Measurements from ENCODE around the gene DAND5.

DAND5 gene

GRCh38 chr19:12965812-12966135 is 3.6 kb upstream of the DAND5 start:
- no peaks in the 10 kb centered on the region for H3K36me3 ChIP-seq (ENCODE audit: insufficient read depth)
- peak overlapping the region; percentile 86 for H3K4me2 ChIP-seq
- no peaks in the 10 kb centered on the region for H3K79me2 ChIP-seq (ENCODE audit: insufficient read depth, low read depth)
- H3K4me3 ChIP-seq (IDR thresholded peaks at IDR 0.05; ENCODE audit: insufficient read depth, low read depth, low read length): no peak overlapping the region
- H2AFZ ChIP-seq (ENCODE audit: low read depth): peak overlapping the region; percentile 99
- H3K4me1 ChIP-seq (ENCODE audit: low read depth, poor library complexity, severe bottlenecking): peaks cover 4% of the 10 kb centered on the region
- TF ChIP-seq CTCF (conservative IDR thresholded peaks at IDR 0.05; ENCODE audit: low read depth, low read length): no peak
- H4K20me1 ChIP-seq (ENCODE audit: insufficient read depth): no peaks in the 10 kb centered on the region
- peak overlapping the region; percentile 52; the same call in 1 of the 2 replicates for H3K9ac ChIP-seq
- H3K27me3 ChIP-seq (ENCODE audit: insufficient read depth, low read depth): peaks cover 10% of the 10 kb centered on the region; the same call in 1 of the 2 replicates
- no peak overlapping the region for H3K27ac ChIP-seq

GRCh38 chr19:12967907-12968306 is 1.5 kb upstream of the DAND5 start:
- TF ChIP-seq CTCF (conservative IDR thresholded peaks at IDR 0.05; ENCODE audit: low read depth, low read length): no peak
- no peak overlapping the region for H3K9ac ChIP-seq

GRCh38 chr19:12970070-12970820 is 869 bp downstream of the DAND5 start:
- Histone ChIP-seq H4K20me1 (ENCODE audit: insufficient read depth) (no peaks in the 10 kb centered on the region), H2AFZ (ENCODE audit: low read depth) (no peak overlapping the region), H3K36me3 (ENCODE audit: insufficient read depth) (no peaks in the 10 kb centered on the region), H3K79me2 (ENCODE audit: insufficient read depth, low read depth) (no peaks in the 10 kb centered on the region), H3K27me3 (ENCODE audit: insufficient read depth, low read depth) (no peaks in the 10 kb centered on the region), H3K4me2 (no peak overlapping the region), H3K4me1 (ENCODE audit: low read depth, poor library complexity, severe bottlenecking) (peaks cover 18% of the 10 kb centered on the region), H3K27ac (no peak overlapping the region), H3K9ac (no peak overlapping the region), H3K4me3 (IDR thresholded peaks at IDR 0.05; ENCODE audit: insufficient read depth, low read depth, low read length) (no peak overlapping the region)
- TF ChIP-seq CTCF (conservative IDR thresholded peaks at IDR 0.05; ENCODE audit: low read depth, low read length): no peak

More at GRCh38 chr19:12967907-12968306, 1.5 kb upstream of the DAND5 start:
- no peak overlapping the region for H3K27ac ChIP-seq
- no peak overlapping the region for H2AFZ ChIP-seq (ENCODE audit: low read depth)
- no peaks in the 10 kb centered on the region for H3K36me3 ChIP-seq (ENCODE audit: insufficient read depth)
- H3K4me3 ChIP-seq (IDR thresholded peaks at IDR 0.05; ENCODE audit: insufficient read depth, low read depth, low read length): no peak overlapping the region
- H3K4me1 ChIP-seq (ENCODE audit: low read depth, poor library complexity, severe bottlenecking): peaks cover 4% of the 10 kb centered on the region
- H3K4me2 ChIP-seq: no peak overlapping the region
- H3K79me2 ChIP-seq (ENCODE audit: insufficient read depth, low read depth): no peaks in the 10 kb centered on the region
- H4K20me1 ChIP-seq (ENCODE audit: insufficient read depth): no peaks in the 10 kb centered on the region
- H3K27me3 ChIP-seq (ENCODE audit: insufficient read depth, low read depth): peaks cover 2% of the 10 kb centered on the region; the same call in 1 of the 2 replicates

GRCh38 chr19:12973236-12973635 is 3.9 kb downstream of the DAND5 start:
- H3K27me3 ChIP-seq (ENCODE audit: insufficient read depth, low read depth): no peaks in the 10 kb centered on the region
- no peak for TF ChIP-seq CTCF (conservative IDR thresholded peaks at IDR 0.05; ENCODE audit: low read depth, low read length)
- H4K20me1 ChIP-seq (ENCODE audit: insufficient read depth): no peaks in the 10 kb centered on the region
- H3K9ac ChIP-seq: no peak overlapping the region
- H3K36me3 ChIP-seq (ENCODE audit: insufficient read depth): no peaks in the 10 kb centered on the region
- H3K79me2 ChIP-seq (ENCODE audit: insufficient read depth, low read depth): no peaks in the 10 kb centered on the region
- H3K27ac ChIP-seq: no peak overlapping the region
- H3K4me2 ChIP-seq: no peak overlapping the region
- no peak overlapping the region for H2AFZ ChIP-seq (ENCODE audit: low read depth)
- H3K4me3 ChIP-seq (IDR thresholded peaks at IDR 0.05; ENCODE audit: insufficient read depth, low read depth, low read length): no peak overlapping the region
- peaks cover 14% of the 10 kb centered on the region for H3K4me1 ChIP-seq (ENCODE audit: low read depth, poor library complexity, severe bottlenecking)

All from KMS-11 (cell line).